ENCODE measurements around the gene LRATD1.

LRATD1 gene

GRCh38 chr2:14634182-14634488, 1.6 kb downstream of the LRATD1 start:
- DNase-seq: no peak

- peak; percentile 28 for DNase-seq
Observed at GRCh38 chr2:14634489-14635390, 2.2 kb downstream of the LRATD1 start.

DNA sequence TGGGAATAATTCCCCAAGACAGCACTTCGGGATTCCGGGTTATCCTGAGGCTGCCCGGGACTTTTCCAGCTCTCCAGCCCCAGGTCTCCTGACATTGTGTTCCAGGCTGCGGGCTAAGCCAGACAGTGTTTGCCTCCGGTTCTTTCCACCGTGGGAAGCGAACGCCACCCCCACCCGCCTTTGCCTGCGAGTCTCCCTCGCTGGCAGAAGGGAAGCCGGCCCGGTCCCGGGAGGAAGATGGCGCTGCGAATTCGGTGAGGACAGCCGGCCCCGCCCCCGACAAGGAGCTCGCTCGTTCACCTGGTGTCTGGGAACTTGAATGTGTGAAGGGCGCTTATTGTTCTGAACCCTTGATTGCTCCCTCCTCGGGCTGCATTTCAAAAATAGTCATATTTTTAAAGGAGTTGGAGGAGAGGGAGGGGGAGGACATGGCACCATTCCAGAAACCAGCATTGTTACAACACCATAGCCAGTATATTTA, 2.9 kb downstream of the LRATD1 start:
- DNase-seq: no peak

DNA sequence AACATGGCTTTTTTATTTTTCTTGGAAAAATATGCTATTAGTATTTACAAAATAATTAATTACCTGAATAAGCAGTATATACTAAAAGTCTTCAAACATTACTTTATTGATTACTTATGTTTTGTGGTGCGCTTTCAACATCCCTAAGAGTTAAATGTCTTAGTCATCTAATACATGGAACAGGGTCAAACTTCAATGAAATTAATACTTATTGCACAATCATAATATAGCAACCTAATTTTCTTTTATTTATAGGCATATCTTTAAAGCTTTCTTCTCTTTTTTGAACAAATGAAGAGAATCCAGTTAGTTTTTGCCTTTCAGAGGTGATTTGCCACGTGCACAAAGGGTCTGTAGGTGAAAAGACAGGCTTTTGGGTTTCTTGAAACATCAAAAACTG, 6.0 kb downstream of the LRATD1 start:
- DNase-seq: no peak

DNA sequence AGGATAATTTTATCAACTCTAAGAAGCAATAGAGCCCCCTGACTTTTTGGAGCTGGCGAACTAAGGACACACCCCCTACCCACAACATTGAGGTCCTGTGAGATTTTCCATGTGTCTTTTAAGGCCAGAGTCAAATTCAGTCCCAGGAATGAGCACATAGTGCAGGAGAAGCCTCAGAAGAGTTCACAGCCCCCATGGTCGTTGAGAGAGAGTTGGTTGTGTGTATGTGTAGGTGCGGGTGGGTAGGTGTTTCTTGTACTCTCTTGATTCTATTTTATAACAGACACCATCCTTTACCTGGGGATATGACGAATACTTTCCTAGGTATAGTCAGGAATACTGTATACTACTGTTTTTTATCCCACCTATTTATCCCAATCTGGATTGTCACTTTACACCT, 8.6 kb downstream of the LRATD1 start:
- no peak for DNase-seq

- DNase-seq: no peak
Observed at GRCh38 chr2:14642499-14642898, 10.0 kb downstream of the LRATD1 start.

- DNase-seq: no peak
Observed at GRCh38 chr2:14647714-14648113, 15.2 kb downstream of the LRATD1 start.

GRCh38 chr2:14650066-14650465, 17.5 kb downstream of the LRATD1 start:
- no peak for DNase-seq

DNA sequence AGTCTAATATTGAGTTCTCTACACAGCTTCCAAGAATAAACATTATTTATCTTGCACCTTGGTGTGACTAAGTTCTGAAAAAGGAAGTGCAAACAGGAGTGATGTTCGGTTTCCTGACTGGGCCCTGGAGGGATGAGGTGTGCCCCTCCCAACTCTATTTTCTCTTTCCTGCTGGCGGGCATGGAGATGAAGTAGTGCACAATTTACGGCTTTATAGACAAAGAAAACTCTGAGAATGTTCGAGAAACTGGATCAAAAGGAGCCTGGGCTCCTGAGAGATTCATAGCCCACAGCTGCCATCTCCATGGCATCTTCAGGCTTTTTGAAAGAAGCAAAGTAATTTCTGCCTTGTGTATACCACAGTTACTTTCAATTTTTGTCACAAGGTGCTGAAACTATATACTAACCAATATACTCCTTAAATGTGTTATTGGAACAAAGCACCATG, 22.3 kb downstream of the LRATD1 start:
- no peak for DNase-seq

DNA sequence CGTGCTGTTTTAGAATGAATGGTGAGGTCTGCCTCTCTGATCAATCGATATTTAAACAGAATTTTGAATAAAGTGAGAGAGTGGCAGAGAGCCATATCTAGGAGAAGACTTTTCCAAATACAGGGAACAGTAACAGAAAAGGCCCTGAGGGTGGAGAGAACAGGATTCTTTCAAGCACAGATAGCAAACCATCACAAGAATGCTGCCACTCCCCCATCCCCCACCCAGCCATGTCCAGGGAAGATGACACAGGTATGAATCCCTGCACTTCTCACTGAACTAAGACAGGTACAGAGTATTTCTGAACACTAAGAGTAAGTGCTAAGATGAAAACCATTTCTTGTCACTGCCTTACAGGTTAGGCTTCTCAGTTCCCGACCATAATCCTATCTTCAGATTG, 23.6 kb downstream of the LRATD1 start:
- DNase-seq: no peak

- DNase-seq: no peak
Observed at GRCh38 chr2:14661163-14661562, 28.6 kb downstream of the LRATD1 start.

DNA sequence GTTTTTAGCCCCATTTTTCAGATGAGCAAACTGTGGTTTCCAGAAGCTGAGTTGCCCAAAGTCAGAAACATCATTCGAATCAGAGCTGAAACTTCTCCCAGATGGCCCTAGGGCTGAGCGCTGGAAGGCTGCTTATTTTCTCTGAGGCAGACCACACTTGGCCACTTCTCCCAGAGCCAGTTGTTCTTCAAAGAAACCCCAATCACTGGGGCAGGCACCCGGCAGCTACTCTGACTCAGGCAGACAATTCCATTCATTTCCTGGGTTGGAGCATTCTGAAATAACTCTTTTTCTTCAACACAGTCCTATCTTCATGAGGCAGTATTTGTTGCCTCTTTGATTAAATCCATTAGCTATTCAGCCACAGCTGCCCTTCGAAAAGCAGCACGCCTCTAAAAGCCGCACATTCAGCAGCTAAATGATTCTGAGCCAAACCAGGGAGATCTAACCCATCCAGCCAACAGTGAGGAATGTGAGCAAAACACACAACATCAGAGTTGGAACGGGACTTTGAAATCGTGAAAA, 40.9 kb downstream of the LRATD1 start:
- no peak for DNase-seq

- no peak for DNase-seq
Observed at GRCh38 chr2:14675489-14675888, 43.0 kb downstream of the LRATD1 start.

GRCh38 chr2:14676371-14676770, 43.9 kb downstream of the LRATD1 start:
- no peak for DNase-seq

- no peak for DNase-seq
Observed at GRCh38 chr2:14677039-14677438, 44.5 kb downstream of the LRATD1 start.

- DNase-seq: no peak
Observed at GRCh38 chr2:14678761-14679160, 46.2 kb downstream of the LRATD1 start.

- no peak for DNase-seq
Observed at GRCh38 chr2:14681608-14682007, 49.1 kb downstream of the LRATD1 start.
